GM18519 (cell line): Measurements from ENCODE around the gene AUH.

Experiments
- ATAC-seq: cut with Tn5 transposase; IDR thresholded peaks from one replicate; pipeline ENCODE4 v1.9.1; 2021; ENCODE audit warnings: mild to moderate bottlenecking, moderate library complexity; ENCODE audit not compliant: unreplicated experiment, low FRiP score

The AUH gene

DNA sequence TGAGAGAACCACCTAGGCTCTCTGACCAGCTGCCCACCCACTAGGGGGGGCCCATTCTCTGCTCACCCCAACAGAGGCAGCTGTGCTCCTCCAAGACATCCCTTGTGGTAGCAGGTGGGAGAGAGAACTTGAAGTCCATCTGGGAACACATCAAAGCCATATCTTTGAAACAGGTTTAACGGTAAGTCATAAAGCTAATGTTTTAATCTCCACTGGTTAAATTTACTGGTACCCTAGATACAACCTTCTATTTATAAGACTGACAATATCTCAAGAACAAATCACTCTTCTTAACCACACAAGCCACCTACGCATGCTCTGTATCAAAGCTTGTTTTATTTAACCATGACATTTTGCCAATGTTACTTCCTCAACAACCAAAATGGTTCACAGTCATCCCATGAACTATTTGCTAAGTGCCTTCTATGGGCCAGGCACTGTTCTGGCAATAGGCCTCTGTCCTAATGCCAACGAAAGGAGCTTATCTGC lies 20.4 kb downstream of the AUH start:
- ATAC-seq, result no peak

DNA sequence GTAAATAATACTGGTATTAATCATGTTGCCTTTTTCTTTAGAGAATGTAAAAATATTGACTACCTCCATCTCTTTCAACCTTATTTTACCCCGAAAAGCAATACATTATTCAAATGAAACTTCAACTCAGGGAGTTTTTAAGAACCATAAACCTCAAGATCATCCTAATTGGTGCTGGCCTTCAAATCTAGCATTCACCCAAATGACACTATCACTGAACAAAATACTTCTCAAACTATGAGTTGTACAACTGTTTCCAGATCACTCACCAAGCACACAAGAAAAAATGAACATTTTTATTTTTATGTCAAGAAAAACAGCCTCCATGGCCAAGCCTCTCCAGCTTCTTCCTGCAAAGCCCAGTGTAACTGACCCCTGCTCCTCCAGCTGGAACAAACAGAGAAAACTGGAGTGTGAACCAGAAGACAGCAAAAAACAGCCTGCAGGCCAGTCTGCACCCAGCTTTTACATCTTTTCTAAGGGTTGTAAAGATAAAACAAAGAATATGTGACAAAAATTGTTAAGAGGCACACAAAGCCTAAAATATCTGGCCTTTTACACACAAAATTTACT lies 21.2 kb downstream of the AUH start:
- no peak for ATAC-seq

DNA sequence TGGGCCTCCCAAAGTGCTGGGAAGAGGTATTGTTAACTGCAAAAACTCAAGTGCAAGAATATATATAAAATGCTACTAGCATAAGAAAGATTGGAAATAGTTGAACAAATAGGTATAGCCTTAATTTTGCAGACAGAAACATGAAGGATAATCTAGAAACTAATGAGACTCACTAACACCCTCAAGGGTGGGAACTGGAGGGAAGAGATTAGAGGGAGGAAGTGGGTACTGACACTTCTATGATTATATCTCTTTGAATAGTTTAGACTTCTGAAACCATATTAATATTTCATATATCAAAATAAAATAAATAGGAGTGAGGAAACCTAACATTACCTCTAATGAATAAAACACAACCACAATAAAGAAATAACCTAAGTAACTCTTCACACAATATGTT lies 23.0 kb downstream of the AUH start:
- ATAC-seq, result no peak

DNA sequence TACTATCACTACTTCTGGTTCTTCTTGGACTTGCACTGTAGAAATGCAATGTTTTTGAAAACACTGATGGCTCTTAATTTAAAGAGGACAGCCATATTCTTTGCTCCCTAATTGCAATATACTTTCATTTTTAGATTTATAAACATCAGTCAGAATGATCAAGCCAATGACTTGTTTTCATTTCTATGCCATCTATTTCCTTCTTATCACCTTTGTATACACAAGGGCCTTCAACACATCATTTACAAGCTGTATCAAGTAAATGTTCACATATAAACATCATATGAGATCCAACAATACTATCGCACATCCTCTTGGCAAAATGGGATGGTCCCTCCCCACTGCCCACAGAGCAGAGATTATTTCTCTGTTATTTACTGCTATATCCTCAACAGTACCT lies 24.9 kb downstream of the AUH start:
- no peak for ATAC-seq

DNA sequence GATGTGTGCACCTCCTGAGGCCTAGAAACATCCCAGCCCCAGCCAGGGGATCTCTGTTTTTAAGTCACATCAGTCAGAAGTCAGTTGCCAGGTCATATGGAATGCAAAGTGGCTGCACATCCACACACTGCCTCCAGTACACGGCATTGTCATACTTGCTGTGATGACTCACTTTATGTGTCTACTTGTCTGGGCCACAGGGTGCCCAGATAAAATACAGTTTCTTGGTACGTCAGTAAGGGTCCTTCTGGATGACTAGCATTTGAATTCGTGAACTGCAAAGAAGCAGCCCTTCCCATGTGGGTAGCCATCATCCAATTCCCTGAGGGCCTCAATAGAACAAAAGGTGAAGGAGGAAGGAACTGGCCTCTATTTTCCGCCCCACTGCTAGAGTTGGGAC lies 27.7 kb downstream of the AUH start:
- no peak for ATAC-seq

DNA sequence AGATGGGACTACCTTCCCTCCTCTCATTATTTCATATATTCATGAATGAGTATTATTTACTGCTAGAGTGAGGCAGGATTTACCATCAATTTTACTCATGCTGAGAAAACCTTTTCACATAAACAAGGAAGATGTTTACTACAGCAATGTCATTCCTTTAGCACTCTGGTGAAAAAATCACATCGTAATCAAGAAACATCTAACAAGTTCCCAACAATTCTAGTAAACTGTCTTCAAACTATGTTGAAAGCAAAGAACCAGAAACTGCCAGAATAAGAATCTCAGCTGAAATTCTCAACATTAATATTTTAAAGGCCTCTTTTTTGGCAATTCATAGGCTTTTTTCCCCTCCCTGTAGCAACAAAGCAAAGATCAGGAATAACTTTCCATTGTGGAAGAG lies 28.2 kb downstream of the AUH start:
- ATAC-seq, result no peak

DNA sequence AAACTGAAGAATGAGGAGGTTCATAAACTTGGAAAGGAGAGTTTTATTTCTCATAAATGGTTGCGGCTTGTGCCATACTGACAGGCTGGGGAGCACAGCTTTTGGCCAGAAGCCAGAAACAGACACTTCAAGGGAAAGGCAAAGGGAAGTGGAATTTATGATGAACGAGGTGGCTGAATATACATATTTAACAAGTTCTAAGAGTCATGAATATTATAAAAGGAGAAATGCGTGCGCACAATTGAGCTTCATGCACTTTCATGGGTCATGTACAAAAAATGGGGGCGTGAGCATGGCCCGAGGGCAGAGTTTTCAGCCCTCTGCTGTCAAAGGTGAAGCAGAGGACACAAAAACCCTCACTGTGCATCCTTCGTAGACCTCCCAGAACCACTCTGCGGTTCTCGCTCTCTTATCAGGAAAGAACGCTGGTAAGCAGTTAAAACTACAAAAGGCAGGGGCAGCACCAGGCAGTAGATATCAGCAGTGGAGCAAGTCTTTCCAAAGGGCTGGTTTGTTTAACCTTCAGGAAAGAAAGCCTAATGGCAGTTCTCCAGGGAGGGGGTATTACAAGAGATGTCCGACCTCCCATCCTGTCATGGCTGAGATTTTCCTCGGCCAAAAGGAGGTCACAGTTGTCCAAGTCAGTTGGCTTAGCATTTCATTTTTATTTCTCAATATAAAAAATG lies 29.0 kb downstream of the AUH start:
- no peak for ATAC-seq

DNA sequence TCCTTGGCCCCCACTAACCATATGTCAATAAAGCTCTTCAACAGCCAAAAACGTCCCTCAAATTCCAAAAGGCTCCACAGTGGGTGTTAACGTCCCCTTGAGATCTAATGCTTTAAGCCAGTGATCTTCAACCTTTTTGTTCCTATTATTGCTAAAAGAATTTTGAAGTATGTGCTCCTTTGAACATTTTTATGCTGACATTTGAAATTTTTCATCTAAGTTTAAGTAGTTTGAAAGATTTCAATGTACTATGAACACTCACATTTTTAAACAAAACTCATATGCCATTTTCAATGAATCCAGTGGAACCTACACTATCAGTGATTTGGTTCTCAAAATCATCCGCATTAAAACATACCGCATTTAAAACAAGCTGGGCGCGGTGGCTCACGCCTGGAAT lies 29.9 kb downstream of the AUH start:
- no peak for ATAC-seq

DNA sequence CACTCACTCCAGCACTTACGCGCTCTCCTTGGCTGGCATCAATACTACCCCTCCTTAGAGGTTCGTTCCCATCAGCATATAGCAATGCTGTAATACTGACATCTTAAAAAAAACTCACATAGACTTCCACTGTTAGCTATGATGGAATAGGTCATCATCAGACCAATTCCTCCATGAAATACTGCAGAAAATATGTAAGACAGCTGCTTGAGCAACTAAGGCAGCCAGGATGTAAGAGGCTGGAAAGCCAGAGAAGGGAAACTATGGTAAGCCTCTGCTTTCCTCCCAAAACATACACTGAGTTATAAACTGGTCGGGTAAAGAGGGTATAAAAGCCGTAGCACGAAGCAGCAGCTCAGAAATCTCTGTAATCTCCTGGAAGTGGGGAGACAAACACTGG lies 33.5 kb downstream of the AUH start:
- no peak for ATAC-seq

DNA sequence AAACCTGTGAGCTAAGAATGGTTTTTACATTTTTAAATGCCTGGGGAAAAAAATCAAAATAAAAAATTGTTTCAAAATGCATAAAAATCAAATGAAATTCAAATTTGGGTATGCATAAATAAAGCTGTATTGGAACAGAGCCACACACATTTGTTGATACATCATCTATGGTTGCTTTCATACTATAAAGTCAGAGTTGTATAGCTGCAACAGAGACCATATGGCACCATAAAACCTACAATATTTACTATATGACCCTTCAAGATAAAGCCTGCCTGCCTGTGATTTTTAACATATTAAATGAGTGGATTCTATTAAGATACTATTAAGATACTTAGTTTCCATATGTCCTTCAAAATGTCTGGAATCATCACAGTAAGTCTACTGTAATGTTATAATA lies 40.0 kb downstream of the AUH start:
- ATAC-seq, result no peak

DNA sequence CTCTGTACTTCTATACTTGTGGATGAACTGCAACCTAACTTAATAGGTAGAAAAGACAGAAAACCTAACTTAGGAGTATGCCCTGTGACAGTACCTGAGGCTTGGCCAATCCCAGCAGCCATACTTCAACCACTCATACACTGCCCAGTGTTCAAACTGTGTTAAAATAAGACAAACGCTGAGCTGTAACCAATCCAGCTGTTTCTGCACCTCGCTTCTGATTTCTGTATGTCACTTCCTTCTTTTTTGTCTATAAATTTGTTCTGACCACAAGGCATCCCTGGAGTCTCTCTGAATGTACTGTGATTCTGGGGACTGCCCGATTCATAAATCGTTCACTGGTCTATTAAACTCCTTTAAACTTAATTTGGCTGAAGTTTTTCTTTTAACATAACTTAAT lies 41.4 kb downstream of the AUH start:
- ATAC-seq, result no peak

DNA sequence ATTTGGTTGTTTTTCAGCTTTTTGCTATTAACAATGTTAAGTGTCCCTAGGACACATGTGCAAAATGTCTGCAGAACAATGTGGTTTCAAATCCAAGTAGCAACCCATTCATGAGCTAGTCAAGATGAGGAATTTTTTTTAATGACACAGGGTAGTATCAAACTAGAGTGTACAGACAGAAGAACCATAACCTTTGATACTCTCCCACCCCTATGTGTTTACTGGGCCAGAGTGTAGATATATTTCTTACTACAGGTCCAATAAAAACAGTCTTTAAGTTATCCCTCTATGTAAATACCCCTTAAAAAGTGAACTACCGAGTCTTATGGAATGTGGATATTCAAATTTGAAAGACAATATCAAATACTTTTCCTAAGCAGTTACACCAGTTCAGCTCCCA lies 45.6 kb downstream of the AUH start:
- no peak for ATAC-seq

DNA sequence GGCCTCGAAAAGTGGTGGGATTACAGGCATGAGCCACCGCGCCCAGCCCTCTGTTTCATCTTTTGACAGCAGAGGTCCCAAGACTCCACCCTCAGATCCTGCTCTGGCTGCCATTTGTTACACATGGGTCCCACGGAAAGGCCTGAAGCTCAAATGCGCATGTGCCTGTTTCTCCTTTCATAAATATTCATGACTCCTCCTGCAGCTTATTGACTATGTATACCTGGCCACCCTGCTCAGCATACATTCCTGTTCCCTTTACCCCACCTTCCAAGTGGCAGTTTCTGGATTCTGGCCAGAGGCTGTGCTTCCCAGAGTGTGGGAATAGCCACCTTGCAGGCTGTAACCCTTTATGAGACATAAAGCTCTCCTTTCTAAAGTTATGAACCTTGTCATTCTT lies 46.5 kb downstream of the AUH start:
- no peak for ATAC-seq

DNA sequence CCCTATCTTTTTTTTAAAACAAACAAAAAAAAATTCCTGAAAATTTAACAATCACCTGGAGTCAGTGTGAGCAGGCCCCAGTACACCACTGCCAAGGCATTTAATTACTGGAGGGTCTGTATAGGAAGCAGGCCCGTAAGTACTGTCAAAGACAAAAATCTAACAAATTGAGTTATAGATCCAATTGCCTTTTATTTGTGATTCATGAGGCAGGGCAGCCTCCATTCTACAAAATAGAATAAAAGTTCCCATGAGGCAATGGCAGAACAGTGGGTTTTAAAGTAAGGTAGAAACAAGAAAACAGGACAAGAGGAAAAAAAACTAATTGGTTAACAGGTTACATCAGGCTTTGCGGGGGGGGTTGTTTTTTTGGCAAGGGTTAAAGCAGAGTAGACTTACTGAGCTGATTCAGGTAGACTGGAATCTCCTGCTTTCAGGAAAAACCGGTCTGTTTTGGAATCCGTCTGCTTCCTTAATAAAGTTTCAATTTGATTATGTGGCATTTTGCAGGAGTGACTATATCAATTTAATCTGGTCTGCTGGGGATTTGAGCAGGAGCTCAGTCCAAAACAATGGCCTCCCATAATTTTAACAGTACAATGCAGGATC lies 48.9 kb downstream of the AUH start:
- no peak for ATAC-seq

DNA sequence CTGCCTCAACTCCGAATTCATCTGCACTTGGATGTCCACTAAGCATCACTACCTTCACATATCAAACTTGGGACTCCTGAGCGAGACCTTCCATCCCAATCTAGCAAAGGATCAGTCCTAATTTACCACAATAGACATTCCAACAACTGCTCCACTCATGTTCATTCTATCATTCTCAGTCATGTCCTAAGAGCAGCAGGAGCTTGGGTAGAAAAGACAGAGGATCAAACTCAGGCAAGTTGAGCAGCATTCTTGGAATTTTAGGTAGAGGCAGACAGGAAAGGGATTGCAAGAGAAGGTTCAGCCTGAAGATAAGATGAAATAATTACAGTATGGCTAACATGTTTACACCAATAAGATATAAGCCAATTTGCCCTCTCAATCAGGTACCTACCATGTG lies 51.7 kb downstream of the AUH start:
- no peak for ATAC-seq

DNA sequence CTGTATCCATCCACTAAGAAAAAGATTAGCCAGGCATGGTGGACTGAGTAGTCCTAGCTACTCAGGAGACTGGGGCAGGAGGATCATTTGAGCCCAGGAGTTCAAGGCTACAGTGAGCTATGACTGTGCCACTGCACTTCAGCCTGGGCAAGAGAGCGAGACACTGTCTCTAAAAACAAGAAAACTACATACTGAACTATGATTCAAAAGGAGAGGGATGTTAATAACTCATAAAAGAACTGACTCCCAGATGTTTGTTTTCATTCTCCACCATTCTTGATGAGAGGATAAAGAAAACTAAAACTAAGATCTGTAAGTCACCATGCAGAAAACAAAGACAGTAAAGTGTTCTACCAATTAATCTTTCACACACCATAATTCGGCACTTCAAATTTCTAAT lies 53.5 kb downstream of the AUH start:
- no peak for ATAC-seq

DNA sequence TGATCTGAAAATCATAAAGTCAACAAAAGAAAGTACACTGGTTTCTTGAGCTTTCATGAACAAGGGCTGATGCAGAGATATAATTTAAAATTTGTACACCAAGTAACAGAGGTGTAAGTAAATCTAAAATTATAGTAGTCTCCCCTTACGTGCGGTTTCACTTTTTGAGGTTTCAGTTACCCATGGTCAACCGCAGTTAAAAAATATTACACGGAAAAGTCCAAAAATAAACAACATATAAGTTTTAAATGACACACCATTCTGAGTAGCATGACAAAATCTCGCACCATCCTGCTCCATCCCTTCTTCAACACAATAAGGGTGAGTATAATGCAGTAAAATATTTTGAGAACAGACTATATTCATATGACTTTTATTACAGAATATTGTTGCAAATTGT lies 54.4 kb downstream of the AUH start:
- no peak for ATAC-seq

DNA sequence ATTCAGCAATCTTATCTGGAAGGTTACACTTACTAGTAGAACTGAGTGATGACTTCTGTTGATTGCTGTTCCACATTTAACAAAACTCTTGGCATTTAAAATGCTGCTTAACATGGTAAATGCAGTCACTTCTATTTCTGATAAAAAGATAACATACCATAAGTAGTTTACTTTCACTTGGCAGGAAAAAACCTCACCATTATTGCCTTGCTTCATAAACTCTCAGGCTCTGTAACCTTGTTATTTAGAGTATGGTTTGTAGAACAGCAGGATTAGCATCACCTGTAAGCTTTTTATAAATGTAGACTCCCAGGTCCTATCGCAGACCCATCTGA lies 55.5 kb downstream of the AUH start:
- ATAC-seq, result no peak

DNA sequence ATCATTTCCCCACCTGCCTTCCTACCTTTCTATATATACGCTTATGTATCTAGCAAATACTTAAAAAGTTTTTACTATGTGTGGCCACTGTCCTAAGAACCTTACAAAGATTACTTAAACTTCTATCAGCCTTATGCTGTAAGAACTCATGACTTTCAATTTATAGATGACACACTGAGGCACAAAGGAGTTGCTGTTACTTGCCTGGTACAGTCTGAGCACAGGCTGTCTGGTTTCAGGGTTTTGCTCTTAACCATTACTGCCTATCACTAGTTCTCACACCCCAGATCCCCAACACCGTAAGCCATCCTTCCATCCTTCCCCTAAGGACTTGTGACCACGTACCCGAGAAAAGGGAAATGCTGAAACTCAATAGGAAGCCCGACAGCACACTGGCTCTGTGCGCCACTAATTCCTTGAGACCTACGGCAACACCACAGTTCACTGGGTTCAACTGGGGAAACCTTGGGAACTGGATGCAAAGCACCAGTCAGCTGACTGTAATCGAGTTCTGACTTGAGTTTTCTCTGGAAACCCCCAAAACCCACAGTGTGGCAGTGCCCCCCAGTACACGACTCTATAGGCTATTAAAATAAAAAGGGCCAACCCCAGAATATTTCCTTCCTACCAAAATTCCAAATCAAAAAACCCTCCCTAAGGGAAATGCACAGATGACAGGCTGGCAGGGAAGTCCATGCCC lies 56.0 kb downstream of the AUH start:
- ATAC-seq, result no peak

DNA sequence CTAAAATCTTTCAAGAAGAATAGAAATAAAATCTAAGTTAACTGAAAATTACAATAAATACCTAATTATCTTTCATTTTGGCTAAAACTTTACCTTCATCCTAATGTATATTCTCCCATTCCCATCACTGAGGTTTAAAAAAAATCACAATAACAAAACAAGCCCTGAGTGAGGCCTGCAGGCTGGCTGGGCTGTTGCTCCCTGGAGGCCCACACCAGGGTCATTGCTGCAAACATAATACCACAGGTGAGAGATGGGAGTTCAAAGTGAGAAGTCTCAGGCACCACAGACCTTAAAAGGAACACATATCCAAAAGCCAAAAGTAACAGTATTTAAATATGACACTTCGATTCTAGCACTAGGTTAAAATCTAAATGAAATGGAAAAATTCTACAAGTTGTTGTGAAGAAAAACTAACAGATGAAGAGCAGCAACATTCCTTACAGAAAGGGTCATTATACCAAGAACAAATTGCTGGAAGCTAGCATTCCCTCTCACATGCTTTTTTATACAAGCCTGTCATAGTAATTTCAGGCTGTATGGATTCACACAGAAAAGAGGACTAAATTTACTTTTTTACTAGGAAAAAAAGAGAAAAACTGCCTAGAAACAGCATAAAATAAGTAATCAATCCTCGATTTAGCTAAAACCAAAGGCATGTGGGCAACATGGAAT lies 57.8 kb downstream of the AUH start:
- ATAC-seq, result no peak

DNA sequence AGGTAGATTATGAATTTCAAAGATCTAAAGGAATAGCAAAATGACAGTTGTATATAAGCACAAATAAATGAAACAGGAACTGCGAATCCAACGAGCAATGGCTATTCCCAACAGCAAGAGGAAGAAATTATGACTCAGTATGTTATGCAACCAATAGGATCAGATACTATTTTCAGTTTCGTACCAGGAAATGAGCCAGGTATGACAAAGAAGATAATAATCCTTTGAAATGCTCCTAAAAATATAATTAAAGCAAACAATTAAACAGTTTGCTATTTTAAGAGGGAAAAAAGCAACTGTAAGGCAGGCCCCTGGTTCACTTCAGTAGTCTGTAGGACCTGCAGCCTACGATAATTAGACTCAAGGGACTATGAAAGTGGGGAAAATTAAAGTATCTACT lies 58.9 kb downstream of the AUH start:
- ATAC-seq, result no peak
